ENCODE data around the gene MAP3K7CL.

The MAP3K7CL gene

DNA sequence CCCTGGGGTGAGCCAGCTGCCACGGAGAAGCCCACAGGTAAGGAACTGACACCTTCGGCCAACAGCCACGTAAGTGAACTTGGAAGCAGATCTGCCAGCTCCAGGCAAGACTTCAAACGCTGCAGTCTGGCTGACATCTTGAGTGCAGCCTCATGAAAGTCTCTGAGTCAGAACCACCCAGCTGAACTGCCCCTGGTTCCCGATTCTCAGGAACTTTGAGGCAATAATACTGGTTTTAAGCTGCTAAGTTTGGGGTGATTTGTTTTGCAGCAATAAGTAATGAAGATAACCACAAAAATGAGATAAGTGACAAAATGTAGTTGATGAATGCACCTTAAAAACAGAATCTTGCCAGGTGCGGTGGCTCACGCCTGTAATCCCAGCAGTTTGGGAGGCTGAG, 48.5 kb downstream of the MAP3K7CL start:
- no peak for DNase-seq
- no peaks in the 10 kb centered on the region for H3K27me3 ChIP-seq (replicated peaks)
- H3K4me3 ChIP-seq (ENCODE audit: low read depth, low read length) = no peak overlapping the region
- TF ChIP-seq, protein P1, sequence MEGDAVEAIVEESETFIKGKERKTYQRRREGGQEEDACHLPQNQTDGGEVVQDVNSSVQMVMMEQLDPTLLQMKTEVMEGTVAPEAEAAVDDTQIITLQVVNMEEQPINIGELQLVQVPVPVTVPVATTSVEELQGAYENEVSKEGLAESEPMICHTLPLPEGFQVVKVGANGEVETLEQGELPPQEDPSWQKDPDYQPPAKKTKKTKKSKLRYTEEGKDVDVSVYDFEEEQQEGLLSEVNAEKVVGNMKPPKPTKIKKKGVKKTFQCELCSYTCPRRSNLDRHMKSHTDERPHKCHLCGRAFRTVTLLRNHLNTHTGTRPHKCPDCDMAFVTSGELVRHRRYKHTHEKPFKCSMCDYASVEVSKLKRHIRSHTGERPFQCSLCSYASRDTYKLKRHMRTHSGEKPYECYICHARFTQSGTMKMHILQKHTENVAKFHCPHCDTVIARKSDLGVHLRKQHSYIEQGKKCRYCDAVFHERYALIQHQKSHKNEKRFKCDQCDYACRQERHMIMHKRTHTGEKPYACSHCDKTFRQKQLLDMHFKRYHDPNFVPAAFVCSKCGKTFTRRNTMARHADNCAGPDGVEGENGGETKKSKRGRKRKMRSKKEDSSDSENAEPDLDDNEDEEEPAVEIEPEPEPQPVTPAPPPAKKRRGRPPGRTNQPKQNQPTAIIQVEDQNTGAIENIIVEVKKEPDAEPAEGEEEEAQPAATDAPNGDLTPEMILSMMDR (IDR thresholded peaks at IDR 0.05; ENCODE audit: low read depth, low read length, missing control alignments) = no peak
- no peak overlapping the region for H3K27ac ChIP-seq
- H3K36me3 ChIP-seq (replicated peaks) = no peaks in the 10 kb centered on the region
- in situ Hi-C loops (cut with HindIII; ENCODE audit: low pct_ligation_motif_present, low sequenced_read_pairs) = no loop called here

DNA sequence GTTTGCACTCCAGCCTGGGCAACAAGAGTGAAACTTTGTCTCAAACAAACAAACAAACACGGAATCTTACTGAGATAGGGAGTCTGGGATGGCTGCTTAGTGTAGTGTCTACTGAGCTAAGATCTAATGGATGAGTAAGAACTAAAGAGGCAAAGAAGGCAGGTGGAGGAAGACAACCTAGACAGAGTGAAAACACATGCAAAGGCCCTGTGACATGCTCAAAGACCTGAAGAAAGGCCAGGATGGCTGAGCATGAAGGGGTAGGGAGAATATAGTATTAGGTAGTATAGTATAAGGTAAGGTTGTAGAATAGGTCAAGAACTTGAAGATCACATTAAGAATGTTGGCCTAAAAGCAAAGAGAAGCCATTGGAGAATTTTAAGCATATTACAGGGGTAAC, 49.1 kb downstream of the MAP3K7CL start:
- DNase-seq = no peak
- Histone ChIP-seq H3K36me3 (replicated peaks) (no peaks in the 10 kb centered on the region), H3K4me3 (ENCODE audit: low read depth, low read length) (no peak overlapping the region), H3K27ac (no peak overlapping the region), H3K27me3 (replicated peaks) (no peaks in the 10 kb centered on the region)
- in situ Hi-C loops (cut with HindIII; ENCODE audit: low pct_ligation_motif_present, low sequenced_read_pairs) = no loop called here
- TF ChIP-seq, protein P1 (IDR thresholded peaks at IDR 0.05; ENCODE audit: low read depth, low read length, missing control alignments) = no peak

DNA sequence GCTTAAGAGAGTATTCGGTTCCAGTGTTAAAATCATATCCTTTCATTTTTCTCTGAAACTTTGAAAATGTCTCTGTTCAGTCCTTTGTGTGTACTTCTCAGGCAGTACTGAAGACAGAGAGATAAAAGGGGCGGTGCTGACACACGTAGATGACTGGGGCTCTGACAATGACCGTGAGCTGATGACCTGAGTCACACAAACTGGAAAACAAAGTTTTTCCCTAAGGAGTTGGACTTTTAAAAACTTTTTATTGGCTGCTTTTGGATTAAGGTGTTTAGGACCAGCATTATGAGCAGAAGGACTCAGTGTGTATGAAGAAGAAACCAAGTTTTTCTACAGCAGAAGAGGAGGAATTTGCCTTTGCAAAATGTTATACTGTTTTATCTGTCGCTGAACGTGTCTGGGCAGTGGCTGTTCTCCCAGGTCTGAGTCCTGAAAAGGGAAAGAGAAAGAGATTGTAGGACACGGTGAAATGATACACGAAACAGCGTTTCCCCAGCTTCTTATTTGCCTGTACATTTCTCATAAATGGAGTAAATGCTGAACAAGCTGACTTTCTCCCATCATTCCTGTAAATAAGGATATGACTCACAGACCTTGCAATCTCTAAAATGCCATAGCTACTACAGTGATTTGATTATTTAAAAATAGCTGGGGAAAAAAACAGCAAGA, 51.5 kb downstream of the MAP3K7CL start:
- Histone ChIP-seq H3K27ac (peak overlapping the region; percentile 99), H3K36me3 (replicated peaks) (no peaks in the 10 kb centered on the region), H3K27me3 (replicated peaks) (no peaks in the 10 kb centered on the region), H3K4me3 (ENCODE audit: low read depth, low read length) (peak overlapping the region; percentile 51)
- TF ChIP-seq, protein P1 (IDR thresholded peaks at IDR 0.05; ENCODE audit: low read depth, low read length, missing control alignments) = no peak
- in situ Hi-C loops (cut with HindIII; ENCODE audit: low pct_ligation_motif_present, low sequenced_read_pairs) = no loop called here
- DNase-seq = peak; percentile 78

DNA sequence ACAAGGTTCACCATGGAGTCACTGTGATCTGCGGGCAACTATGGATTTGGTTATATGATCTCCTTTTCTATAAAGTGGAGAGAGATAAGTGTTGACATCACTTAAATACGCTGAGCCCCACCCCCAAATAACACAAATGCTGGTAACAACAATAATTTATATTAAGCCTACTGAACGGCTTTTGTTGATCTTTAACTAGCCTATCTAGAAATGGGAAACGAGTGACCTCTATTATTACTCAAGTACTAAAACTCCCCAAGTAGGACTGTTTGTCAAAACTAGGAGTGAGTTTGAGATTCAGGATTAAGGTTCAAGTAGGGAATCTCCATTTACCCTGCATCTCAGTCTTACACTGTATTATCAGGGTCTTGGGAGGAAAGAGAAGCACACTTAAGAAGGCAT, 52.2 kb downstream of the MAP3K7CL start:
- peak; percentile 64 for DNase-seq
- no peaks in the 10 kb centered on the region for H3K36me3 ChIP-seq (replicated peaks)
- peak overlapping the region; percentile 99 for H3K27ac ChIP-seq
- TF ChIP-seq, protein P1 (IDR thresholded peaks at IDR 0.05; ENCODE audit: low read depth, low read length, missing control alignments) = no peak
- H3K4me3 ChIP-seq (ENCODE audit: low read depth, low read length) = no peak overlapping the region
- in situ Hi-C loops (cut with HindIII; ENCODE audit: low pct_ligation_motif_present, low sequenced_read_pairs) = no loop called here
- no peaks in the 10 kb centered on the region for H3K27me3 ChIP-seq (replicated peaks)

DNA sequence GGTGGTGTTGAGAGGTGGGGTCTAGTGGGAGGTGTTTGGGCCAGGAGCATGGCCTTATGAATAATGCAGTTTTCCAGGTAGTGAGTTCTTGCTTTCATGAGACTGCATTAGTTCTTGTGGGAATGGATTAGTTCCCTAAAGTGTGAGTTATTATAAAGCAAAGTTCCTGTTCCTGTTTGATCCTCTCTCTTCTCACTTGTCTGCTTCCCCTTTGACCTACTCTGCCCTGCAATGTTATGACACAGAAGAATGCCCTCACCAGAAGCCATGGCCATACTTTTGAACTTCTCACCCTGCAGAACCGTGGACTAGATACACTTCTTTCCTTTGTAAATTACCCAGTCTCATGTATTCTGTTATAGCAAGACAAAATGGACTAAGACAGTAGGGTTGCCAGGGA, 53.6 kb downstream of the MAP3K7CL start:
- Histone ChIP-seq H3K27me3 (replicated peaks) (no peaks in the 10 kb centered on the region), H3K27ac (peak overlapping the region; percentile 21), H3K36me3 (replicated peaks) (no peaks in the 10 kb centered on the region), H3K4me3 (ENCODE audit: low read depth, low read length) (no peak overlapping the region)
- TF ChIP-seq, protein P1 (IDR thresholded peaks at IDR 0.05; ENCODE audit: low read depth, low read length, missing control alignments) = no peak
- DNase-seq = no peak
- in situ Hi-C loops (cut with HindIII; ENCODE audit: low pct_ligation_motif_present, low sequenced_read_pairs) = no loop called here

DNA sequence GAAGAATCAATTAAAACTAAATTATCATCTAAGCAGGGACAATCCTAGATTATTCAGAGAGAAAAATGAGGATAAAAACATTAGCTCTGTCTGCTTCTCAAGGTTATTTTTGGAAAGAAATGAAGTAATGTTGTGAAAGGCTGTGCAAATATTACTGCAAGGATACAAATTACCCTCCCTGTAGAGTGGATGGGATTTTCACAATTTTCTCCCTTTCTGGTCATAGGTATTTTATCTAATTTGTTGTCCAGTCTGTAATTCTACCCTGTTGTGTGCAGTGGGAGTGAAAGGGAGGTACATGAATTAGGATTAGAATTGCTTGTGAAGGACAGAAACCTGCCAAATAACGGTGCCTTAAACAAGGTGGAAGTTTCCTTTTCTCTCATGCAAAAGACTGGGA, 54.7 kb downstream of the MAP3K7CL start:
- TF ChIP-seq, protein P1 (IDR thresholded peaks at IDR 0.05; ENCODE audit: low read depth, low read length, missing control alignments) = no peak
- in situ Hi-C loops (cut with HindIII; ENCODE audit: low pct_ligation_motif_present, low sequenced_read_pairs) = no loop called here
- DNase-seq = no peak
- Histone ChIP-seq H3K27me3 (replicated peaks) (no peaks in the 10 kb centered on the region), H3K27ac (no peak overlapping the region), H3K36me3 (replicated peaks) (no peaks in the 10 kb centered on the region), H3K4me3 (ENCODE audit: low read depth, low read length) (no peak overlapping the region)

Measured in brain microvascular endothelial cell (primary cell).